Tibial artery (tissue), 4 donors: ENCODE results near the gene RBMS3.

Source experiments
- DNase-seq, 2 donors: peaks; one replicate each; pipeline ENCODE4 v3.0.0-alpha.2; 2019
- H3K27ac ChIP-seq, 2 donors: fragments of 200-600 bp; sonication (generic) in 1 of 2; 1 replicate in 1 of 2; 2 replicates in 1 of 2; pipeline ENCODE4 v1.5.1; 2018 to 2019; ENCODE audit warnings: mild to moderate bottlenecking in 1 of 2
- H3K27me3 ChIP-seq, 2 donors: fragments of 200-600 bp; sonication (generic) in 1 of 2; one replicate each; pipeline versions ENCODE4 v1.5.1 to v1.6.0; 2016 to 2019
- H3K36me3 ChIP-seq, 3 donors: fragments of 200-600 bp; sonication (generic) in 2 of 3; one replicate each; pipeline ENCODE4 v1.5.1; 2016 to 2019; ENCODE audit warnings: mild to moderate bottlenecking in 2 of 3
- H3K4me1 ChIP-seq, 4 donors: fragments of 200-600 bp; sonication (generic) in 2 of 4; 1 replicate in 3 of 4; 2 replicates in 1 of 4; pipeline ENCODE4 v1.5.1; 2016 to 2019
- H3K4me3 ChIP-seq, 2 donors: fragments of 200-600 bp; sonication (generic) in 1 of 2; 1 replicate in 1 of 2; 2 replicates in 1 of 2; pipeline ENCODE4 v1.5.1; 2018 to 2019; ENCODE audit warnings: mild to moderate bottlenecking in 2 of 2
- H3K9me3 ChIP-seq, 3 donors: fragments of 200-600 bp; sonication (generic) in 1 of 3; one replicate each; pipeline ENCODE4 v1.5.1; 2016 to 2019
- intact Hi-C: fragments of 100-400 bp; cut with DNase I; formaldehyde crosslinking; loops from one replicate; pipeline ENCODE4 v1.15.0; 2023; ENCODE audit warnings: low total_unique reads
- TF ChIP-seq, protein P1 (sequence below), 2 experiments: fragments of 200-600 bp in 1 of 2; fragments of 450-650 bp in 1 of 2; IDR thresholded peaks; one replicate each; pipeline ENCODE4 v1.5.1; 2017 to 2019; ENCODE audit warnings: antibody characterized with exemption in 2 of 2, mild to moderate bottlenecking in 1 of 2, moderate library complexity in 1 of 2

Gene RBMS3

GRCh38 chr3:29338377-29338776 is 57.5 kb downstream of the RBMS3 start:
- no peaks in the 10 kb centered on the region for H3K27me3 ChIP-seq
- TF ChIP-seq, protein P1, sequence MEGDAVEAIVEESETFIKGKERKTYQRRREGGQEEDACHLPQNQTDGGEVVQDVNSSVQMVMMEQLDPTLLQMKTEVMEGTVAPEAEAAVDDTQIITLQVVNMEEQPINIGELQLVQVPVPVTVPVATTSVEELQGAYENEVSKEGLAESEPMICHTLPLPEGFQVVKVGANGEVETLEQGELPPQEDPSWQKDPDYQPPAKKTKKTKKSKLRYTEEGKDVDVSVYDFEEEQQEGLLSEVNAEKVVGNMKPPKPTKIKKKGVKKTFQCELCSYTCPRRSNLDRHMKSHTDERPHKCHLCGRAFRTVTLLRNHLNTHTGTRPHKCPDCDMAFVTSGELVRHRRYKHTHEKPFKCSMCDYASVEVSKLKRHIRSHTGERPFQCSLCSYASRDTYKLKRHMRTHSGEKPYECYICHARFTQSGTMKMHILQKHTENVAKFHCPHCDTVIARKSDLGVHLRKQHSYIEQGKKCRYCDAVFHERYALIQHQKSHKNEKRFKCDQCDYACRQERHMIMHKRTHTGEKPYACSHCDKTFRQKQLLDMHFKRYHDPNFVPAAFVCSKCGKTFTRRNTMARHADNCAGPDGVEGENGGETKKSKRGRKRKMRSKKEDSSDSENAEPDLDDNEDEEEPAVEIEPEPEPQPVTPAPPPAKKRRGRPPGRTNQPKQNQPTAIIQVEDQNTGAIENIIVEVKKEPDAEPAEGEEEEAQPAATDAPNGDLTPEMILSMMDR (IDR thresholded peaks at IDR 0.05) = no peak
- H3K4me1 ChIP-seq = peaks cover 0 to 57% (median 32%) of the 10 kb centered on the region in 4 donors
- no peaks in the 10 kb centered on the region for H3K36me3 ChIP-seq
- no peaks in the 10 kb centered on the region for H3K9me3 ChIP-seq
- intact Hi-C loops = no loop called here
- DNase-seq = no peak
- H3K4me3 ChIP-seq = no peak overlapping the region
- peak overlapping the region; percentile 61 to 76 for H3K27ac ChIP-seq

GRCh38 chr3:29339016-29339833 is 58.4 kb downstream of the RBMS3 start:
- Histone ChIP-seq H3K4me1 (peaks cover 0 to 63% (median 29%) of the 10 kb centered on the region in 4 donors), H3K27ac (peak overlapping the region; percentile 61 to 76), H3K36me3 (peaks cover 0 to 5% (median 0%) of the 10 kb centered on the region in 3 donors), H3K27me3 (no peaks in the 10 kb centered on the region), H3K4me3 (peak overlapping the region in 1 of 2 donors; percentile 11), H3K9me3 (no peaks in the 10 kb centered on the region)
- intact Hi-C loops = no loop called here
- no peak for DNase-seq
- TF ChIP-seq, protein P1 (IDR thresholded peaks at IDR 0.05) = no peak

DNA sequence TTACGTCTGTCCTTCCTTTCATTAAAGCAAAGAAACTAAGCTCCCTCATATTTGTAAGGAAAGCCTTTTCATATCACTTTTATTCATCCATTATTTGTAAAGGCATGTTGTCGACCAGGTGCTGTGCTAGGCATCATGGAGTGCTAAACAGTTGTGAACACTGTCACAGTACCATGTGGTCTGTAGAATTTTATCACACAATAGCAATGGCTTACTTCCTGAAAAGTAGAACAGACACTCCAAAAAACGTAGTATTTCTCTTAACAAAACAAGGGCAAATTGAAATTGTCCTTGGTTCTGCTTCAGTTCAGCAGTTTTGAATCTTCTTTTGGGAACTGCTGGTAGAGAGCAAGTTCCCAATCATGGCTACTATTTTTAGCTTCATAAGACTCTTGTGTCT is 63.3 kb downstream of the RBMS3 start:
- H3K4me3 ChIP-seq = no peak overlapping the region
- TF ChIP-seq, protein P1 (IDR thresholded peaks at IDR 0.05) = no peak
- intact Hi-C loops = no loop called here
- DNase-seq = no peak
- no peak overlapping the region for H3K27ac ChIP-seq
- peaks cover 0 to 55% (median 10%) of the 10 kb centered on the region in 4 donors for H3K4me1 ChIP-seq
- peaks cover 0 to 5% (median 0%) of the 10 kb centered on the region in 3 donors for H3K36me3 ChIP-seq
- H3K27me3 ChIP-seq = no peaks in the 10 kb centered on the region
- H3K9me3 ChIP-seq = no peaks in the 10 kb centered on the region

- TF ChIP-seq, protein P1 (IDR thresholded peaks at IDR 0.05) = no peak
- Histone ChIP-seq H3K27ac (no peak overlapping the region), H3K4me3 (no peak overlapping the region), H3K36me3 (peaks cover 0 to 5% (median 0%) of the 10 kb centered on the region in 3 donors), H3K4me1 (peaks cover 0 to 50% (median 9%) of the 10 kb centered on the region in 4 donors), H3K9me3 (no peaks in the 10 kb centered on the region), H3K27me3 (no peaks in the 10 kb centered on the region)
- no peak for DNase-seq
- intact Hi-C loops = no loop called here
Measured at GRCh38 chr3:29344935-29345334, 64.1 kb downstream of the RBMS3 start.

DNA sequence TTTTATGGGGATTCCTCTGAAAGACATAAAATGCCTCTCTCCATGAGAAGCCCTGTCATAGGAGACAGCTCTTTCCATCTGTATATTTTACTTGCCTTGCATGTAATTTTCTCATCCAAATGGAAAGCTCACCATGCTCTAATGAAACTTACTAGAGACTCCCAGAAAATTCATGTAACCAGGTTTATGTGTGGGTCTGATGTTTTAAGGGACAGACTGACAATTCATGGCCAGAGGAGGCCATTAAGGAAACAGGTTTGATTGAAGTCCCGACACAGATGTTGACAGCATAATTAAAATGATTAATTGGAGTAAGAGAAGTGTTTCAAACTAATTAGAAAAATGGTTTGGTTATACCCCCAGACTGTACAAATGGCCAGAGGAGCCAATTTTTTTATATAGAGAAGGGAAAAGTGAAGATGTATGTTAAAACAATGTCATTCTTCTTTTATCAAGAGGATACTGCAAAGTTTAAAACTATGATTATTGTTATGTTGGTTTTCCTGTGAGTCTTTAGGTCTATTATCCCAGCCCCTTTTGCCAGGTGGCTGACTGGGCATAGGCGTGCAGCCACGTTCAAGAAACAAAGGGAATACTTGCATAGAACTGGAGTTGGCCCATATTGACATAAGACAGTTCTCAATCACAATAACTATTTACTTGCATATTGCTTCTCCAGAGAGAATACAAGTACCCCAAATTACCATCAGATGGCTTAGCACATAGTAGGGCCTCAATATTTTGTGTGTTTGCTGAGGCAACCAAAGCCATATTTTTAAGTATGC is 64.8 kb downstream of the RBMS3 start:
- Histone ChIP-seq H3K9me3 (no peaks in the 10 kb centered on the region), H3K27ac (no peak overlapping the region), H3K4me1 (peaks cover 0 to 47% (median 9%) of the 10 kb centered on the region in 4 donors), H3K36me3 (peaks cover 0 to 5% (median 0%) of the 10 kb centered on the region in 3 donors), H3K27me3 (no peaks in the 10 kb centered on the region), H3K4me3 (no peak overlapping the region)
- no peak for DNase-seq
- intact Hi-C loops = no loop called here
- TF ChIP-seq, protein P1 (IDR thresholded peaks at IDR 0.05) = no peak
